K562 (cell line): ENCODE data around the gene DCAF8.

Source experiments
- HMG20A ChIP-seq: fragments of 450-650 bp; formaldehyde crosslinking; conservative IDR thresholded peaks from 2 replicates; pipeline ENCODE4 v1.4.0; 2020; ENCODE audit warnings: mild to moderate bottlenecking, mixed read lengths
- ZNF780A ChIP-seq: fragments of 250-450 bp; sonication (Bioruptor Pico); IDR thresholded peaks from 2 replicates; pipeline ENCODE4 v1.5.0; 2021; ENCODE audit warnings: mild to moderate bottlenecking
- TF ChIP-seq, protein P1 (sequence below): fragments of 200-800 bp; sonication (Bioruptor generic); IDR thresholded peaks from 2 replicates; pipeline ENCODE4 v1.6.1; 2017; ENCODE audit warnings: missing genetic modification characterization, missing compliant biosample characterization

DNA sequence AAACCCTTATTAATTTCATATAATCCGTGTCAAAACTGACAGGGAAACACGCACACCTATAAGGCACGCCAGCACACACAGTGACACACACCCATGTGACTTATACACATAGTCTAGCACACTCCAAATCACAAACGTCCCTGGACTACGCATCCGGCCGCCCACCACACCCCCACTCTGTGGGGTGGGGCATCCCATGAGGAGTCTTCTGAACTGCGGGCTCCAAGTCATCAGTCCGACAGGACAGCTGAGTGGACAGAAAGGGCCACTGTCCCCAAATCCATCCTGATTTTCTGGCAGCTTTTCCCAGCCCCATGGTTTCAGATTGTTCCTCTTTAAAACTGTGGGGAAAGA lies 56.3 kb downstream of the DCAF8 start:
- TF ChIP-seq, protein P1, sequence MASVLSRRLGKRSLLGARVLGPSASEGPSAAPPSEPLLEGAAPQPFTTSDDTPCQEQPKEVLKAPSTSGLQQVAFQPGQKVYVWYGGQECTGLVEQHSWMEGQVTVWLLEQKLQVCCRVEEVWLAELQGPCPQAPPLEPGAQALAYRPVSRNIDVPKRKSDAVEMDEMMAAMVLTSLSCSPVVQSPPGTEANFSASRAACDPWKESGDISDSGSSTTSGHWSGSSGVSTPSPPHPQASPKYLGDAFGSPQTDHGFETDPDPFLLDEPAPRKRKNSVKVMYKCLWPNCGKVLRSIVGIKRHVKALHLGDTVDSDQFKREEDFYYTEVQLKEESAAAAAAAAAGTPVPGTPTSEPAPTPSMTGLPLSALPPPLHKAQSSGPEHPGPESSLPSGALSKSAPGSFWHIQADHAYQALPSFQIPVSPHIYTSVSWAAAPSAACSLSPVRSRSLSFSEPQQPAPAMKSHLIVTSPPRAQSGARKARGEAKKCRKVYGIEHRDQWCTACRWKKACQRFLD (CRISPR knock-in tag): no peak
- TF ChIP-seq ZNF780A (CRISPR knock-in tag) (no peak), HMG20A (CRISPR knock-in tag) (no peak)
